Measurements from ENCODE around the gene DIP2C. TPM values are rescaled to one million over a fixed set of nuclear protein-coding genes. Genes with fewer than 3 reads are reported as not detected.
A peak's percentile ranks its signal among the peaks of the same experiment; 100 is the strongest.
"Not testable (repeated sequence)": the region's sequence is repeated elsewhere in the genome, so short reads cannot be mapped to it uniquely, and the experiment has no call there.

Gene DIP2C
- total RNA-seq, 2 donors from 2014 or later: 11.0 to 12.2 TPM

DNA sequence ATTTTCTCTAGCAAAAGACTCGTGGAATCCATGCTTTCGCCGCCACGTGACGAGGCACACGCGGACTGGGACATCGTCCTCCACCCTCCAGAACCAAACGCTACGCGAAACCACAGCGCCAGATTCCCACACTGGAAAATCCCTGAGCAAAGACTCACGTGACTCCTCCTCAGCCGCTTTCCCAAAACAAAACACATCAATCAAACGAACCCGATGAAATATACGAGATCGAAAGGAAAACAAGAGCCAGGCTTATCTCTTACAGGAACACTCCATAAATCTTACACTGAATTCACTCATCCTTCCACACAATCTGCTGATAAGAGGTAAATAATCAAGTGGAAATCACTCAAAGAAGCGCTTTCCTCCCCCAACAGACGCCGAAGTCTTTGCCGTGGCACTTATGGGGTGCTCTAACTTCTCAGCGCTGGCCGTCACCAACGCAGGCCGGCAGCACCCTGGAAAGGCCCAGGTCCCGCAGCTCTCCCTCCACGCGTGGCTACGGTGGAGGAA is 23.8 kb downstream of the DIP2C start:
- DNase-seq: peak in 1 of 2 donors; percentile 65
- intact Hi-C loops (cut with DNase I, micrococcal nuclease): no loop called here
- ATAC-seq: no peak

DNA sequence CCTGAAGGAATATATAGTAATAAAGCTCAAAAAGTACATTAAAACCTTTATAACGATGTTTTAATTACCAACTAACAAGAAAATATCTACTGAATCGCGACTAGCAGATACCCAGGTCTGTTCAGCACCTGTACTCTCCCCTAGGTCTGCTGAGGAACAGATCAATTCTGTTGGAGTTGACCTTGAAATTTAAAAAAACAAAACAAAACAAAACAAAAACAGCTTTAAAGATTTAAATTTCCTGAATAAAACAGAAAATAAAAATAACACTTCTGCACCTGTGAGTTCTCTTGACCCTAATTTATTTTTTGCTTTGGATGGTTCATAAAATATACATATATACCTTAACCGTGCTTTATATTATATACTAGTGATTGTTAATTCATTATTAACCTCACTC is 24.6 kb downstream of the DIP2C start:
- ATAC-seq (no peak), DNase-seq (no peak)
- intact Hi-C loops (cut with DNase I, micrococcal nuclease): no loop called here

DNA sequence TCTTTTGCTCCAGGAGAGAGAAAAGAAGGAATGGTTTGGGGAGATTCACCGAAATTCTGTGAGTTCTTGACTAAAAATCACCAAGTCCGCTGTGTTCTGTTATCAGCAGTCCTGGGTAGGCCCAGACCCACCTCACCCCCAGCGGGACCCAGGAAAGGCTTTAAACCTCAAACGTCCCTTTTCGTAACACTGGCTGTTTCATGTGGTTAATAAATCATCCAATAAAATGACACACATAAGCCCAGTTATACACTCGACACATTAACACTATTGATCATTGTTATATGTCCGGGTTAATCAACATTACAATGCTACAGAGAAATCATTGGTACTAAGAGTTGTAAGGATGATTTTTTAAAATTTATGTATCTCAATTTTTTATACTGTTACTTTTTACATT is 25.2 kb downstream of the DIP2C start:
- no peak for DNase-seq
- no peak for ATAC-seq
- intact Hi-C loops (cut with DNase I, micrococcal nuclease): no loop called here

DNA sequence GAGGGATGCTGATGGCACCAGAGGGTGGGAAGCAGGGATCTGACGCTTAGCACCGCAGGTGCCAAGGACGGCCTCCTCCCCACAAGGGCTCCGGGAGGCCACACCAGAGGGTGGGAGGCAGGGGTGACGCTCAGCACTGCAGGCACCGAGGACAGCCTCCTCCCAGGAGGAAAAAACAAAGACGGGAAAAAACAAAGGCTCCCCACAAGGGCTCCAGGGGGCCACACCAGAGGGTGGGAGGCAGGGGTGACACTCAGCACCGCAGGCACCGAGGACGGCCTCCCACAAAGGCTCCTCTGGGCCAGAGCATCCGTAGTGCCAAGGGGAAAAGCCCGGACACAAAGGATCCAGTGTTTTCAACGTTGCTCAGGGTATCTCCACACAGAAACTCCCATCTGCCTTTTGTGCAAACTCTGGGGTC is 25.6 kb downstream of the DIP2C start:
- no peak for ATAC-seq
- intact Hi-C loops (cut with DNase I, micrococcal nuclease): no loop called here
- DNase-seq: no peak

DNA sequence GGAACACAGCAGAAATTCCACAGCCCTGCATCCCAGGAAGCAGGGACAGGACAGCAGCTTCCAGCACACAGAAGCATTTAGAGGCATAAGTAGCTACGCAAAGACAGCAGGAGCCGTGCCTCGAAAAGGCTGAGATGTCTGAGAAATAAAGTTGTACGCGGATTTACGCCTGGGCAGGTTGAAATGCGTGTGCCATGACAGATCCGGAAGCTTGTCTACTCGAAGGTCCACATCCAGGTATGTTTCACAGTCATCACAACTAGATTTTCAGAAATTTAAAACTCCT is 26.1 kb downstream of the DIP2C start:
- ATAC-seq (no peak), DNase-seq (no peak)
- intact Hi-C loops (cut with DNase I, micrococcal nuclease): no loop called here

DNA sequence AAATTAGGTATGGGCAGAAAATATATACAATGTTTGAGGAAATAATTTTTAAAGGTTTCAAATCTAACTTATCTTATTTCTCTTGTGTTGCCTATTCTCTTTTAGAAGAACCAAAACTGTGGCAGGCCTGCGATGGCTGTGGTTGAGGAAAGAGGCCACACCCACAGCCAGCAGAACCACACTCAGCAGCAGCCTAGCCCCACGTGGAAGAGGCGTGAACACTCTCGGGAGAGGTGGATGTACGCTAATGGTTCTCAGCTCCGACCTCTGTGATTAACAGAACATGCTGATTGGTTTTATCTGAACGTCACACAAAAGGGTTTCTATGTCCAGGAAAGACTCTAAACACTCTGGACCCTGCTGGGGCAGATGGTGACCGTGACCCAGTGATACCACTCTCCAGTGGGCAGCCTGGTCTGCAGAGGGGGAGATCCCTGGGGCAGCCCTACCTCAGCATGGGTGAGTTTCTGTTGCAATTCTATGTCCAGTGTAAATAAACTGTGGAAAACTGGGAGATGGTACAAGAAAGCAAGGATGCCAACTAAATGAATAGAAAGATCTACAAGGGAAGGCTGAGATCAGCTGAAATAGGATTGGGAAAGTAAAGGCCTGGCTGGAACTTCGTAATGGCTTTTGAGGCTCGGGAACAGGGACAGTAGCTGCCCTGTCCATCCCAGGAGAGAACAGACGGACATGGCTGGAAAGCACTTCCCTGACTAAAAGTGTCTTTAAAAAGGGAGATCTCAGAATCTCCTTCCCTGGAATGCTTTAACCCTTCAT is 26.6 kb downstream of the DIP2C start:
- intact Hi-C loops (cut with DNase I, micrococcal nuclease): no loop called here
- ATAC-seq: no peak
- no peak for DNase-seq

DNA sequence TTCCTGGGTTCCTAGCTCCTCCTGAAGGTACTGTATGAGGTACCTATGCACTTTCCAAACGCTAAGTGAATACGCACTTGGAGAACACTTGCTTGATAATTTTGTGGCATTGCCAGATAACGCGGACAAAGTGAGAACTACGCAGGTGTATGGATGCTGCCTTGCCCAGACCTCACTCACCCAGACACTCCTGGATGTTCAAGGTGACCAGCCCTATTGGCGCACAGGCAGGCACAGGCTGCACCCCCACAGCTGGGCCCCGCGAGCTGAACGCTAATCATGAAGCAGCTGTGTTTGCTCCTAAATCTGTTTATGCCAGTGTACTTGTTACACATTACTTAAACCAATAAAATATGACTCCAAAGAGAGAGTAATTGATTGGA is 27.3 kb downstream of the DIP2C start:
- intact Hi-C loops (cut with DNase I, micrococcal nuclease): no loop called here
- DNase-seq (no peak), ATAC-seq (peak; percentile 14)

DNA sequence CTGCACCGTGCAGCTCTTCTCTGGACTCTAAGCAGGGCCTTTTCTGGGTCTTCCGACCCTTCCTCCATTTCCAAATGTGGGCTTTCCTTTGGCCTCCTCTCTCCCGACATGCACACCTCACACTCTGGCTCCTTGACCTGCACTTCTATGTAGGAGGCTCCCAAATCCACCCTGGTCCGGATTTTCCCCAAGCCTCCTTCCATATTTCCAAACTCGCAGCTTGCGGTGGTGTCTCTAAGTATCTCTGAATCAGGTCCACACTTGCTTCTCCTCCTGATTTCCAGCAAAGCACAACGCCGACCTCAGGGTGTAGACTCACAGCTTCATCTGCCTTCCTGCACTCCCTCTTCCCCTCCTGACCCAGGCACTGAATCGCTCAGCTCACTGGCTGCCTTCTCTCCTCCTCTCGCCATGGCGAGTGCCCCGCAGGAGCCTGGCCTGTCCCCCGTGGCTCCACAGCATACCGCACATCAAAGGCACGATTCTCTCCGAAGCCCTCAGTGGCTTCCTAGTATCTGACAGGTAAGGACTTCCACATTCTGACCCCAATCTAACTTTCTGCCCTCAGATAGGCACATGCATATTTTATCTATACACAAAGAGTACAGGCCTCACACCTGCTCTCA is 27.8 kb downstream of the DIP2C start:
- DNase-seq: no peak
- intact Hi-C loops (cut with DNase I, micrococcal nuclease): no loop called here
- ATAC-seq: peak; percentile 4

DNA sequence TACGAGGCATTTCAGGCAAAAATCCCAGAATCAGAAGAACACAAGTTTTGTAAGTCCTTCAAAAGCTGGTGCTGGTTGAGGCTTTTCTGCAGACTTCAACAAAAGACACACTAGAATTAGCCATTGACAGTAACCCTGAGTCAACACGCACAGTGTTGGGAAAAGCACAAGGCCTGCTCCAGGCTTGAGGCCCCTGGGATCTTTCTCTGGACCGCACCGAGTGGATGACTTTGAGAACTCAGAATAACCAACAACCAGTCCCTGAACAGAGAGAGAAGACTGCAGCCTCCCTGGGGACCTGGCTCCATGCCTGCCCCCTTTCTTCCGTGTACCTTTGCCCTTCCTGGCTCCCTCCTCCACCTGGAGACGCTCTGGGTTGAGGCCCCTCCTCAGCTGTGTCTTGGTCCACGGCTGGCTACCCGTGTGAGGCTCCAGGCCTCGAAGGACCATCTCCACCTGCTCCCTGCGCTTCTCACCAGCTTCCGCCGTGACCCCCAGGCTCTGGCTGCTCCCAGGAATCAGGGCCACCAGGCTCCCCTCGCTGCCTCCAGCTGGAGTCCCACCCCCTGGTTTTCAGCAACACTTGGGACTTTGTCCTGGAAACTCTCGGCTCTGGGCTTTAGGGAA is 28.4 kb downstream of the DIP2C start:
- ATAC-seq: peak; percentile 89
- intact Hi-C loops (cut with DNase I, micrococcal nuclease): no loop called here
- peak; percentile 61 for DNase-seq

DNA sequence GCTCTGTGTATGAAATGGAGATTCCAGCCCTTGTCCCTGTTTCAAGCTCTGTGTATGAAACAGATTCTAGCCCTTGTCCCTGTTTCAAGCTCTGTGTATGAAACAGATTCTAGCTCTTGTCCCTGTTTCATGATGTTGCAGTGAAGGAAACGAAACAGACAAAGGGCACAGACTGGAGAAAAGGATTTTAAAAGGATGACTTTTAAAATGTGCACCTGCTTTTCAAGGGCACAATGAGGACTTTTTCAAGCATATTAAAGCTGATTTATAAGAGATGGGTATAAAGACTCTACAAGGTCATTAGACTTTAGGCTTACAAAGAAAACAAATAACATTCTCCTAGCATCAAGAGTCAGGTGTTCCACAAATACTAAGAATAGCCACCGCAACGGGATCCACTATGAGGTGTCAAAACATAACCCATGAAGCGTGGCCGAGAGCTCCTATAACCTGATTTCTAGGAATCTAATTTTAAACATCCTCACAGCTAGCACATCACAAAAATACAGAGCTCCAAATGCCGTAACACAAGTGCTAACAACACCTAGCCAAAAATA is 29.0 kb downstream of the DIP2C start:
- intact Hi-C loops (cut with DNase I, micrococcal nuclease): no loop called here
- ATAC-seq (no peak), DNase-seq (no peak)

DNA sequence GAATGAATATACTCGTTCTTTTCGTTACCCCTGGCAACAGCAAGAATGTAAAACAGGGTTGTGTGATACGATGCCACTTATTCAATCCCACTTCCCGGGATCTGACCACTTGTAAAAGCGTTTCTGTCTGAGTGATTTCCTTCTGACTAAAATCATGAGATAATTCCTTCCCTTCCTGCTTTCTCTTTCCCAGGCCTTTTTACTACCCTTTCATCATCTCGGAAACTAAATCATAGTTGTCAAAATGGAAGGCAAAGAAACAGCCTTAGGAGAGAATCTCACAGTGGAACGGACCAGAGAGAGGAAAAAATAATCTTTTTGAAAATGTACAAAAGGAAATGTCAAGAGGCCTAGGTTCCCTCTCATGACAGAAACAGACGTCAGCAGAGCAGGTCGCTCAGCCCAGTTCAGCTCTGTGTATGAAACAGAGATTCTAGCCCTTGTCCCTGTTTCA is 29.8 kb downstream of the DIP2C start:
- ATAC-seq: peak; percentile 18
- DNase-seq: no peak
- intact Hi-C loops (cut with DNase I, micrococcal nuclease): no loop called here

DNA sequence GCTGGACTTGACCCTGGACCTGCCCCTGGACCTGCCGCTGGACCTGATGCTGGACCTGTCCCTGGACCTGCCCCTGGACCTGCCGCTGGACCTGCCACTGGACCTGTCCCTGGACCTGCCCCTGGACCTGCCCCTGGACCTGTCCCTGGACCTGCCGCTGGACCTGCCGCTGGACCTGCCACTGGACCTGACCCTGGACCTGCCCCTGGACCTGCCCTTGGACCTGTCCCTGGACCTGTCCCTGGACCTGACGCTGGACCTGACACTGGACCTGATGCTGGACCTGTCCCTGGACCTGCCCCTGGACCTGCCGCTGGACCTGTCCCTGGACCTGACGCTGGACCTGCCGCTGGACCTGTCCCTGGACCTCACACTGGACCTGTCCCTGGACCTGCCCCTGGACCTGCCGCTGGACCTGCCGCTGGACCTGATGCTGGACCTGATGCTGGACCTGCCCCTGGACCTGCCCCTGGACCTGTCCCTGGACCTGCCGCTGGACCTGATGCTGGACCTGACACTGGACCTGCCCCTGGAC is 31.6 kb downstream of the DIP2C start:
- intact Hi-C loops (cut with DNase I, micrococcal nuclease); DNase-seq; ATAC-seq: not testable (repeated sequence)

DNA sequence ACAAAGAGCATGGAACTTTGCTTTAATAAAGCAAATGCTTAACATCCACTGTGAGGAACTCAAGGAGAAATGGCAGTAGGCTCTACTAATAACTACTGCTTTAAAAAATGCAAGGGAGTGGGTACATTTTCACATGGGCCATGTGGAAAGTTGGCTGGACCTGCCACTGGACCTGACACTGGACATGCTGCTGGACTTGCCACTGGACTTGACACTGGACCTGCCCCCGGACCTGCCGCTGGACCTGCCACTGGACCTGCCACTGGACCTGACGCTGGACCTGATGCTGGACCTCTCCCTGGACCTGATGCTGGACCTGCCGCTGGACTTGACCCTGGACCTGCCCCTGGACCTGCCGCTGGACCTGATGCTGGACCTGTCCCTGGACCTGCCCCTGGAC is 32.6 kb downstream of the DIP2C start:
- DNase-seq: no peak
- ATAC-seq: no peak
- intact Hi-C loops (cut with DNase I, micrococcal nuclease): no loop called here

DNA sequence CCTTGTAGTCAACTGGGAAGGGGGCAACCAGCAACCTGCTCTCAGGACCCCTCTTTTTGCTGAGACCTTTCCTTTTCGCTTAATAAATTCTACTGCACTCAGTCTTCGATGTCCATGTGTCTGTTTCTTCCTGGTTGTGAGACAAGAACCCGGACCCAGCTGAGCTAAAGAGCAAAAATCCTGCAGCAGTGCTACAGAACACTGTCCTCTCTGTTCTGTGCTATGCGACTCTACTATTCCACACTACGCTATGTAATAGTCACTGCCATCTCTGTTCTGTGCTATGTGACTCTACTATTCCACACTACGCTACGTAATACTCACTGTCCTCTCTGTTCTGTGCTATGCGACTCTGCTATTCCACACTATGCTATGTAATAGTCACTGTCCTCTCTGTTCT is 34.3 kb downstream of the DIP2C start:
- no peak for ATAC-seq
- DNase-seq: no peak
- intact Hi-C loops (cut with DNase I, micrococcal nuclease): no loop called here

DNA sequence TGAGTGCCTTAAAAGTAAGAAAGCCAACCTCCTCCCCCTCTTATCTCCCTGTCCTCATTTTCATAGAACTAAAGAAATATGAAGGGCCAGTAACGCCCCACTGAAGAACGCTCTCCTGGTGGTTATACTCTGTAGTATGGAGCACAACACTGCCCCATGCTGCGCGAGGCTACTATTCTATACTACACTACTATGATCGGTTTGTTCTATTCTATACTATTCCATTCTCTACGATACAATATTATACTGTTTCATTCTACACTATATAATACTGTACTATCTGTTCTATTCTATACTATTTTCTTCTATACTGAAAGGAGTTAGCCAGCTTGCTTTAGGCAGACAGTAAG is 34.8 kb downstream of the DIP2C start:
- ATAC-seq (no peak), DNase-seq (no peak)
- intact Hi-C loops (cut with DNase I, micrococcal nuclease): no loop called here

DNA sequence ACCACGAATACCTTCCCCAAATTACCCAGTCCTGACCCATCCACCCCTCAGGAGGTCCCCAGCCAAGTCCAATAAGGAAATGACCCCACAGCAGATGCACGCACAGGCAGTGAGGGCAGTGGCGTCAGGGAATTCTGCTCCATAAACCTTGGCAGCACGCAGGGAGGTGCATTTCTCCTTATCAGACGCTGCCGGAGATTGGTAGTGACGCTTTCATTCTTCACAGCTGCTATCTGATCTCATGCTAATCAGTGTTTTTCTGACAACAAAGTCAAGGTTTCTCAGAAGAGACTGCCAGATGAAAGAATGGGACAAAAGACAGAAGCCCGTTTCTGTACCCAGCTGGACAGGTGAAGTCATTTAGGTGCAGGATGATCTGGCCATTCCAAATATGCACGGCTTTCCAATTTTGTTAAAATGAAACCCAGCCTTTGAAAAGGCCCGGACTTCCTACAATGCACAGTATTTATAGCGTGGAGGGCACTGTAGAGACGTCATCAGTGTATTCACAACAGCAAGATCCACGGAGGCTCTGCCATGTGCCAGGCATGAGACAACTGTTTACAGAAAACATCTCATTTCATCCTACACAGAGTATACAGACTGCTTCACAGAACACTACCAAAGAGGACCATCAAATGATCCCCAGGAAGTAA is 35.3 kb downstream of the DIP2C start:
- peak; percentile 60 to 79 for DNase-seq
- intact Hi-C loops (cut with DNase I, micrococcal nuclease): no loop called here
- ATAC-seq: peak; percentile 72

DNA sequence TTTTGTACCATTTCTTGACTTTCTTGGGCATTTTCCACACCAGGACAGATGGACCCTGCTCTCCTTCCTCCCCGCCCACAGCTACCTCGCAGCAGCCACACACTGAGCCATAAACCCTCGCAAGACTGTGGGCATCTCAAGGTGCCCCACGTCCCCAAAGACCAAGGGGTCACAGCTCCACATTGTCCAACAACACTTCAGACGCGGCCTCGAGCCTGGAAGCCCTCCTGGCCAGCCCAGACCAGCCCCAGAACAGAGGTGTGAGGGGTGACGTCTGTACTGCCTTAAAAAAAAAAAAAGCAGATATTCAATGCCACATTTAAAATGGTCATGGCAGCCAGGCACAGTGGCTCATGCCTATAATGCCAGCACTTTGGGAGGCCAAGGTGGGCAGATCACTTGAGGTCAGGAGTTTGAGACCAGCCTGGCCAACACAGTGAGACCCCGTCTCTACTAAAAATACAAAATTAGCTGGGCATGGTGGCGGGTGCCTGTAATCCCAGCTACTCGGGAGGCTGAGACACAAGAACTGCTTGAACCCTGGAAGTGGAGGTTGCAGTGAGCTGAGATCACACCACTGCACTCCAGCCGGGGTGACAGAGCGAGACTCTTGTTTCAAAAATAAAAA is 36.5 kb downstream of the DIP2C start:
- ATAC-seq; intact Hi-C loops (cut with DNase I, micrococcal nuclease); DNase-seq: not testable (repeated sequence)

DNA sequence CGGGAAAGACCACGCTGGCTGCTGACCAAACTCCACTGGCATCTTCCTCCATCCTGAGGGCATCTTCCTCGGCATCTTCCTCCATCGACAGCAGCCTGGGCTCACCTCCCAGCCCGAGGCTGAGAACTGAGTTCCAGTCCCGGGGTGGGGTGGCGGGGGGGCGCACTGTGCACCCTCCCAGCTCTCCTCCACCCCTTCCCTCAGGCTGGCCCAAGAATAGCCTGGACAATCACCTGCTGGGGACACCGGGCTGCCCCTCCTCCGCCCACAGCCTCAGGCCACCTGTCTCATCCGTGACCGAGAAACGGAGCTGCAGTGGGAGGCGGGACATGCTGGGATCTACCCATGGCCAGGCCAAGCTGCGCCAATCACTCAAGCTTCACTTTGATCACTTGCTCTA is 37.2 kb downstream of the DIP2C start:
- no peak for ATAC-seq
- intact Hi-C loops (cut with DNase I, micrococcal nuclease): no loop called here
- no peak for DNase-seq

DNA sequence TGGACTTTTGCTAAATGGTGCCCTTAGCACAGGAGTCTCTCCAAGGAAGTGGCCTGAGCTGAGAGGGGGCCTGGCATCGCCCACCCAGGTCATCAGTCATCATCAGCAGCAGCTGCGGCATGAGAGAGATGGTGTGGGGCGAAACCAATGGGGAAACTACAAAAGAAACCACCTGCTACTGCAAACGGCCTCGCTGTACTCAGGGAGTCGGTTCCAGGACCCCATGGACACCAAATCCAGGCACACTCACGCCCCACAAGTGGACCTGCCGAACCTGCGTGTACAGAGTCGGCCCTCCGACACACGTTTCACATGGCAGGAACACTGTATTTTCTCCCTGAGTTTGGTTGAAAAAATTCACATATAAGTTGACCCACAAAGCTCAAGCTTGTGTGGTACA is 37.8 kb downstream of the DIP2C start:
- ATAC-seq (no peak), DNase-seq (no peak)
- intact Hi-C loops (cut with DNase I, micrococcal nuclease): no loop called here

Measured in left colon (tissue), 2 donors.